Erythroblast (primary cell): Measurements from ENCODE around the gene DOCK4.

Experiments used
- DNase-seq, 2 experiments: peaks; one replicate each; lab custom pipeline; 2025; lab: John Stamatoyannopoulos, UW
- GATA1 ChIP-seq: IDR thresholded peaks from 2 replicates; pipeline ENCODE4 v1.6.1; 2011; ENCODE audit warnings: low read depth, mild to moderate bottlenecking, control low read depth, low read length, moderate library complexity
- POLR2A ChIP-seq: IDR thresholded peaks from 2 replicates; pipeline ENCODE4 v1.6.1; 2011; ENCODE audit warnings: mild to moderate bottlenecking, low read length

DOCK4 gene

DNA sequence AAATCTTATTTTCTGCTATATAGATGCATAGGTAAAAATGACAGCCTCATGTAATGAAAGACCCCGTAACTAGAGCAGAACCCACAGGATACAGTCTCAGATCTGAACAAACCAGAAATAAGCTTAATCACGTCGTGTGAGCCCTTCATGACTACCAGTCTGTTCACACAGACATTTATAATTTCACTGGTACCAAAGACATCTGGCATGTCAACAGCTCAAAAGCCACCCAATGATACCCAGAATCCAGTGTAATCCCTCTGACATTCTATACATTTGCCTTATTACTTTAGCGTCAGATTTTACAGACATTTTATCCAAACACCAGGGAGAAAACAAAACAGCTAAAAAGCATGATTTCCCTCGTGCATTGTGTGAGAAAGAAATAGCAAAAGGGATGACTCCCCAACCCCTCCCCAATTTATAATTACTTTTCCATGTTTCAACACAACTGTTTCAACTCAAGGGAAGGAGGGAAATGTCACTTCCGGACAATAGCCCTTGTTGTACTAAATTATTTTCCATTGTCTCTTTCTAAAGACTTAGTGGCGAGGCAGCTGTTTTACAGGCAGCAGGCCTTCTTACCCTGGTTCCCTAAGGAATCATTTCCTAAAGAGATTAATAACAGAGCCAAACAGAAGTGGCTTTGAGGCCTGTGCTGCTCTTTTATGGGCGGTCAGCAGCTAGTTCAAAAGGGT, 33.2 kb downstream of the DOCK4 start:
- DNase-seq = no peak
- TF ChIP-seq POLR2A (no peak), GATA1 (no peak)

DNA sequence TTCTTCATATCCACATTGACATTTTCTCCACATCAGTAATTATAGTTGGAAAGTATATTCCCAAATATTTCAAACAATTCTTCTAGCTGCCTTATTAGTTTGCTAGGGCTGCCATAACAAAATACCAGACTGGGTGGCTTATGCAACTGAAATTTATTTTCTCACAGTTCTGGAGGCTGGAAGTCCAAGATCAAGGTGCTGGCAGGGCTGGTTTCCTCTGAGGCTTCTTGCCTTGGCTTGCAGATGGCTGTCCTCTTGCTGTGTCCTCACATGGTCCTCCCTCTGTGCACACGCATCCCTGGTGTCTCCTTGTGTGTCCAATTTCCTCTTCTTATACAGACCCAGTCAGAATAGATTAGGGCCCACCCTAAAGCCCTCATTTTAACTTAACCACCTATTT, 34.5 kb downstream of the DOCK4 start:
- DNase-seq = no peak
- TF ChIP-seq GATA1 (no peak), POLR2A (no peak)

DNA sequence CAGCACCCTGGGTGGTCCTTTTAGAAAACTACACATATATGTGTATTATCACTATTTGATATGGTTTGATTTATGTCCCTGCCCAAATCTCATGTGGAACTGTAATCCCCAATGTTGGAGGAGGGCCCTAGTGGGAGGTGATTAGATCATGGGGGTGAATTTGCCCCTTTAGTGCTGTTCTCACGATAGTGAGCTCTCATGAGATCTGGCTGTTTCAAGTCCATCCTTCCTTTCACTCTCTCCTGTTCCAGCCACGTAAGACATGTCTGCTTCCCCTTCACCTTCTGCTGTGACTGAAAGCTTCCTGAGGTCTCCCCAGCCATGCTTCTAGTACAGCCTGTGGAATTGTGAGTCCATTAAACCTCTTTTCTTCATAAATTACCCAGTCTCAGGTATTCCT, 37.3 kb downstream of the DOCK4 start:
- no peak for DNase-seq
- TF ChIP-seq GATA1 (no peak), POLR2A (no peak)

DNA sequence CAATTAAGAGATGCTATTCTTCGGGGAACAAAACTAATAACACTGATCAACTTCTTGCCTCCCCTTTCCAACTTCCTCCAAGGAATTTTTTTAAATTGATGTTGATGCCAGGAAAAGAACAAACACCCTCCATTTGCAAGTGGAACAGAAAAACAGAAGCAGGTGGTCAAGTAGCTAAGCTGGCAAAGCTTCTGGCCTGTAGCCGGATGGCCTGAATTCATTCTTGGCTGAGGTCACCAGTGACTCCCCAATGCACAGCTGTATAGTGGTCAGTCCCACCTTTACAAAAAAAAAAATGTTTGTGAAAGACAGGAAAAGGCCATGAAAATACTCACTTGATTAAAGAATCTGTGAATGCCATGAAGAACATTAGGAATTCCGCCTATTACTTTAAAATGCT, 39.1 kb downstream of the DOCK4 start:
- TF ChIP-seq POLR2A (no peak), GATA1 (no peak)
- no peak for DNase-seq

DNA sequence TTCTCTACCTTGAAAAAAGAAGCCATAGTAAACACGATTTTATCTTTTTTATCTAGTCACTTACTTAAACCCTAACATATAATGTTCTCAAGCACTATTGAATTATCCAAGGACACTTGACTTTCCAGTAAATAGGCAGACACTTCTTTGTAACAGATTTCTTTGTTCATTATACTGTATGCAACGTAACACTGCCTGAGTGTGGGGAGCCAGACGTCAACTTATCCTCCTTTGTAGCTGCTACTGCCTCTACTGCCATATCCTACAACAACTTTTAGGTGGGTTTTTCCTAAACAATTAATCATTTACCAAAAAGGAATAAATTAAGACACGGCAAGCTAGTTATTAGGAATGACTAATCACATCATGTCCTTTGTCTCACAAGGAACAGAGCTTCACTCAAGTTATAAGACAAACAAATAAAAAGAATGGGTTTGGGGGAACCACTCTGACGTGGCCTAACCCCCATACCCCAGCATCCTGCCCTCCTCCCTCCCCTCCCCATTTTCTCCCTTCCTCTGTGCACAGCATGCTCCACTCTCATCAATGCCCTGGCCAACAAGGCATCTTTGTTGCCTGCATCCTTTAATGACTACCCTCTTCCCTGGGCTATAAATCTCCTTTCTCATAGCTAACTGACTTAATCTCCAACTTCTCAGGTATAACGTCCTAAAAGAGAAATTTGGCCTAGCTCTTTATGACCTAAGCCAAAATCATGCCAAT, 43.3 kb downstream of the DOCK4 start:
- TF ChIP-seq POLR2A (no peak), GATA1 (no peak)
- no peak for DNase-seq

DNA sequence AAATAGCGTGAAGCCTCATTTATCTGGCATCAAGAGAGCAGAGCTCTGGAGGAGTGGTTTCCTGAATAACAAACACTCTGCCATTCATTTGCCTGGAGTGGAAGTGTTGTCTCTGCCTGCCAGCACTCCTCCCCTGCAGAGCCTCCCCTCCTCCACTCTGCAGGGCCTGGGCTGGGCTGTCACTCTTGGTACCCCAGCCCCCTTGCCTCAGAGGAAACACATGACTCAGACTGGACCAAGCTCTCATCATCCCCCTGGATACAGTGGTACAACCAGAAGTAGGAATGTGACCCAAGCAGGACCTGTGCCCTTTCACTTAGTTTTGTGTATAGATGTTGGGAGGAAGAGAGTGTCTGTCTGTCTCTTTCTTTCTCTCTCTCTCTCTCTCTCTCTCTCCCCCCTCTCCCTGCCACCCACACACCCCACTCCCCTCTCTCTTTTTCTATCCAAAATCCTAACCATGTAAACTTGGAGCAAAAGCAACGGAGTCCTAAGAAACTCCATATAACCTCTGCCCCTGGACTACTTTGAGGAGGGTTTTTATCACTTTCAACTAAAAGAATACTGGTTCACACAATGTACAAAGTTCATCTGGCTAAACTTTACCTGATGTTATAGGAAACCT, 43.9 kb downstream of the DOCK4 start:
- no peak for DNase-seq

DNA sequence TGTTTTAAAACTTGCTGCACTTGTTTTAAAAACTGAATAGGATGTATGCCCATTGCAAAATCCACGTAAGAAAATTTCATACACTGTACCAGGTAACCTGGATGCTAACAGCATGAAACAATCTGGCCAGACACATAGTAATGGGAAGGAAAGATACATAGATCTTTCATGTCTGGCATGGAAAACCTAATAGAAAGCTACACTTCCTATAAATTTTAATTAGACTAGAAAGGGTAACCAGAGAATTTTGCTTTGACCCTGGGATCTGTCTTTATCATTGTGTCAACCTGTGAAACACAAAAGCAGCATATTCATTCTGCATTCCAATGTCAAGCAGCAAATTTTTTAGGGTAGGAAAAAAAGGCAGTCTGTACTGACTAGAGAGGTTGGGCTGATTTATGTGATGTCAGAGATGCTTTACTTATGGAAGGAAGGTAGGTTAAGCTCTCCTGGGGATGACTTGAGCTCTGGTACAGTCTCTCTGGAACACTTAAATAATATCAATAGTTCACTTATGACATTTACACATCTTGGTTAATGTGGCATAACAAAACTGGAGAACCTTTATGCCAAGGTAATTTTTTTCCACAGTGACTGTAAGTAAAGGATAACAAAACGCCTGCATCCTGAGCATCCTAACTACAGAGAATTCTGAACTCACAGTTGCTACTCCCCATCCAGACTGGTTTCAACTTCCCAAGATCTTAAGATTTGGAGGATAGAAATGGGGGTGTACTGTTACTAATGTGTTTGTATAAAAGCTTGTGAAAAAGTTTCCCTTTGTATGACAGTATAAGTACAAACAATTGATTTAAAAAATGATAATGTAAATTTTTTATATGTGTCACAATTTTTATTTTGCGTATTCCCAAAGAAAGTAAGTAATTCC, 44.7 kb downstream of the DOCK4 start:
- no peak for DNase-seq
- TF ChIP-seq GATA1 = no peak
- no peak for TF ChIP-seq POLR2A

More for the DNA sequence above, 43.9 kb downstream of the DOCK4 start:
- TF ChIP-seq GATA1 (no peak), POLR2A (no peak)

DNA sequence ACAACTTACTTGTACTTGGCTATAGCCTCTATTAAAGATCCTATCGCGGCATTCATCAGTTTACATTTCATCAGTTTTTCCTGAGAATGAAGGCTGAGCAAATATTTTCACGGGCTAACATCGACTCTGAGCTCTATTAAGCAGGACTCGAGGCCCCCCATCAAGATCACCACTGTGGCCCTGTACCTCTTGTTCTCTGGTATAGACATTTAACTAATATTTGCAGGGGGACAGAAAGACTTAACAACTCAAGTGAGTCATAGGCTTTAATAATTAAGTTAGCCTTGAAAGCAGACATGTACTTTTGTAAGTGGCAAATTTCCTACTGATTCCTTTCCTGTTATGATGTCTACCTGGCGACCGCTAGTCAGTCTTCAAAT, 45.4 kb downstream of the DOCK4 start:
- DNase-seq = no peak
- TF ChIP-seq GATA1 (no peak), POLR2A (no peak)

DNA sequence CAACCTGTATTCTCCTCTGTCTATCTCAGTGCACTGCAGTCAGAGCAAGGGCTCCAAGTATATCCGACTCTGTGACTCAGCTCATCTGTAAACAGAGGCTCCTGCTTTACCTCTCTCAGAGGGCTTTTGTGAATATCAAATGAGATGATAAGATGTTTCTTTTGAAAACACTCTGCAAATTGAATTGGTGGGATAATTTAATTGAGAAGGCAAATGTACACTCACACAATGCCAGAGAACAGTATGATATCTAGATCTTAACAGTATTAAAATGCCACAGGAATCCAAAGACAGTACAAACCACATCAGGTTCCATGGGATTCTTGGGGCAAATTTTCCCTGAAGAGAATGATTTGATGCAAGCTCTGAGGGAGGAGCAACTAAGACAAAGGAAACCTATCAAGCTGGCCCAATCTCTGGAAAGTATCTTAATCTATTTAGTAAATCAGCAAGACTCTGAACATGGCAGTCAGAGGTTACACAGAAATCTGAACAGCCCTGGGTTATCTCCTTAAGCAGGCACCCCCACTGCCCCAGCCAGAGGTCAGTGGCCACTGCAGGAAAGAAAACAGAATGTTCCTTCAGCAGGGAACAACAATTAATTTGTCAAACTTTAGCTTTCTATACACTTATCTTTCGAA, 45.9 kb downstream of the DOCK4 start:
- no peak for TF ChIP-seq POLR2A
- TF ChIP-seq GATA1 = no peak
- DNase-seq = no peak

DNA sequence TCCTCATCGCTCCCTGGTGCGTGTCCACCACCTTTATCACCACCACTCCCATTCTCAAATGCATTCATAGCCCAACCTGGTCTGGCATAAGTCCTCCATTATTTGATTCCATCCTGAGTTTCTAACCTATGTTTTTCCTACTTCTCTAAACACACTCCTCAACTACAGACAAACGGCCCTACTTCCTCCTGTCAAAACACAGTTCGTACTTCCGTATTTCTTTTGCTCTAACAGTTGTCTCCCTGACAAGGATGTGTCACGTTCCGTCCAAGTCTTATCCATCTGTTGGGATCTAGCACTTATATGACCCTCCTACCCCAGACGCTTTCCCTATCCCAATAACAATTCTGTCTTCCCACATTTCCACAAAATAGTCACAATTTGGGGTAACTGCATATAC, 46.8 kb downstream of the DOCK4 start:
- TF ChIP-seq GATA1 (no peak), POLR2A (no peak)

DNA sequence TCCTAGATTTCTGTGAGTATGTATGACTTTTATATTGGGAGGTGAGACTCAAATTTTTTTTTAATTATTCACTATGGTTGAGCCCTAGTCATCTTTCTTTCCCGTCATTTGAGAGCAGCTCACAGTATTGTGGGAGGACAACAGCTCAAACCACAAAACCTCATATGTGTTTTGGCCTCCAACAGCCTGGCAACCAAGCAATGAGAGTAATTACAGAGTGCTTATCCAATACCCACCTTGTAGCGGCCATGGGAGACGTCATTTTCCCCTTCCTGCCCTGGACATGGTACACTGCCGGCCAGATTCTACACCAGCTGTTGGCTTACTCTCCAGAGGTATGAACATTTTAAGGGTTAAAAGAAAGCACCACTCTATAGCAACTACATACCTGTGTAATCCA, 49.1 kb downstream of the DOCK4 start:
- TF ChIP-seq POLR2A (no peak), GATA1 (no peak)
- DNase-seq = no peak

More for the DNA sequence above, 46.8 kb downstream of the DOCK4 start:
- no peak for DNase-seq

DNA sequence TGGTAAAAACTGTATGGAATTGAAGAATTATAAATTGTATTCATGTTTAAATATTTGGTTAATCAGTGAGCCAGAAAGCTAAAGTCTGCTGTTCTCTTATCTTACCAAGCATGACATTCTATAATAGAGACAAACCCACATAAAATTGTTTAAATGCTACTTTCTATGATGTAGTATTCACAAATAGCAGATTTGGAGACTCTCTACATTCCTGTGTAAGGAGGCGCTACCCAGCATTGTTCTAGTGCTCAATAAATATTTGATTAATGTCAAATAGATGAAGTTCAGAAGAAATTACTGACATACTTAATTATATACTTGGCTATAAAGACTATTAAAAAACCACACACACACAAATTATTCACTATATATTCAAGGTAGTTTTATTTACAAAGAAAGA, 49.8 kb downstream of the DOCK4 start:
- no peak for DNase-seq

DNA sequence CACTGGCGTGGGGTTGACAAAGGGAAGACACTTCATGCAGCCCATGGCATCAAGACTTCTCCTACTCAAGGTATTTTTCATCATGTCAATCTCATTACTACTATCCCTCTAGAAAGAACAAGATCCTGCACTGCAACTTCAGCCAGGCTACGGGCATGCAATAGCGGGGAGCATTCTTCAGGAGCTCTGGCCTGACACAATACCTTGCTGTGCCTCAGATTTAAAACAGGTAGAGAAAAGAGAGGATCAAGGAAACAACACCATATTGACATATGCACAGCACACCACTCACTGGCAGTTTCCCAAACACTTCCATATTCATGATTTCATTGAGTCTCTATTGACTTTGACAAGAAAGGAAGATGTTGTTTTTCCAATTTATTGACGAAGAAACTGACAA, 51.5 kb downstream of the DOCK4 start:
- no peak for TF ChIP-seq GATA1
- no peak for TF ChIP-seq POLR2A
- DNase-seq = no peak

More for the DNA sequence above, 49.8 kb downstream of the DOCK4 start:
- TF ChIP-seq GATA1 (no peak), POLR2A (no peak)
